ENCODE data around the gene TC2N. TPM values are rescaled to one million over a fixed set of nuclear protein-coding genes. Genes with fewer than 3 reads are reported as not detected.

Gene TC2N
- total and polyA plus RNA-seq, 2 donors (not counting 3 experiments of a cell fraction or from before 2014, with no cell fraction given), result 0.40 TPM; not detected in 1

- Histone ChIP-seq H3K79me2 (ENCODE audit: control insufficient read depth, insufficient read depth, low read length) (no peaks in the 10 kb centered on the region), H2AFZ (ENCODE audit: low read depth, low read length) (no peak overlapping the region), H3K27ac (ENCODE audit: insufficient read depth, low read depth, low read length) (no peak overlapping the region), H3K9ac (replicated peaks; ENCODE audit: extremely low read depth, insufficient read depth, low read length) (no peak overlapping the region), H3K4me3 (replicated peaks in 1 of 3; ENCODE audit: insufficient read depth in 1 of 3, low read depth in 1 of 3, low read length in 3 of 3) (no peak overlapping the region), H3K9me1 (replicated peaks; ENCODE audit: control insufficient read depth, extremely low read depth, insufficient read depth, low read length) (no peaks in the 10 kb centered on the region), H3K27me3 (ENCODE audit: control insufficient read depth in 2 of 2, insufficient read depth in 2 of 2, low read length in 2 of 2) (peaks cover 0 to 3% of the 10 kb centered on the region in 2 experiments), H3K4me2 (ENCODE audit: insufficient read depth, low read length) (no peak overlapping the region), H3K36me3 (ENCODE audit: control insufficient read depth in 2 of 2, extremely low read depth in 1 of 2, insufficient read depth in 2 of 2, low read length in 2 of 2) (no peaks in the 10 kb centered on the region), H4K20me1 (replicated peaks; ENCODE audit: control insufficient read depth, extremely low read depth, insufficient read depth, low read length) (no peaks in the 10 kb centered on the region), H3K4me1 (ENCODE audit: control insufficient read depth, extremely low read depth, insufficient read depth, low read length) (no peaks in the 10 kb centered on the region), H3K9me3 (replicated peaks; ENCODE audit: control insufficient read depth, insufficient read depth, low read length) (no peaks in the 10 kb centered on the region)
- POLR2A ChIA-PET, result no interaction called here
- intact Hi-C loops (cut with micrococcal nuclease) (no loop called here), dilution Hi-C loops (cut with MboI; ENCODE audit: extremely low pct_ligation_motif_present, low sequenced_read_pairs) (no loop called here)
- TF ChIP-seq EZH2 (IDR thresholded peaks at IDR 0.05; ENCODE audit: borderline replicate concordance, low read depth, low read length, severe bottlenecking), result no peak
- TF ChIP-seq POLR2A (IDR thresholded peaks at IDR 0.05; ENCODE audit: low read depth, low read length), result no peak
- no peak for TF ChIP-seq FOS (IDR thresholded peaks at IDR 0.05; ENCODE audit: borderline replicate concordance, insufficient read depth, low read length)
- TF ChIP-seq CTCF (IDR thresholded peaks at IDR 0.05; ENCODE audit: extremely low read depth in 1 of 2, insufficient read depth in 1 of 2, low read depth in 1 of 2, low read length in 2 of 2), result no peak
- TF ChIP-seq MAX (IDR thresholded peaks at IDR 0.05; ENCODE audit: insufficient read depth, insufficient read length), result no peak
- no peak for TF ChIP-seq GATA2 (IDR thresholded peaks at IDR 0.05; ENCODE audit: insufficient read depth, insufficient read length, low read depth, low read length)
- TF ChIP-seq POLR2AphosphoS5 (IDR thresholded peaks at IDR 0.05; ENCODE audit: insufficient read depth, low read depth, low read length), result no peak
- no peak for TF ChIP-seq MYC (IDR thresholded peaks at IDR 0.05; ENCODE audit: low read depth, low read length)
- no peak for TF ChIP-seq JUN (IDR thresholded peaks at IDR 0.05; ENCODE audit: borderline replicate concordance, insufficient read depth, insufficient read length, low read depth)
- no peak for FAIRE-seq
- CTCF ChIA-PET, result interaction anchor here (0.8 to 0.9 kb wide), 2 partner anchors 9 to 265 kb away, joined by 3 read pairs; no protein-coding TSS in a partner anchor
- no peak for DNase-seq (ENCODE audit: low read depth, low spot score)
- no TSS peak for BruUV-seq (replicated peaks)
Observed at GRCh38 chr14:91732439-91732838, 134.9 kb downstream of the TC2N start.

Data from endothelial cell of umbilical vein (primary cell).